Choroid plexus epithelial cell (primary cell): ENCODE measurements around the gene DKC1.
A peak's percentile ranks its signal among the peaks of the same experiment; 100 is the strongest.

Experiments
- DNase-seq: peaks from one replicate; pipeline ENCODE4 v3.0.0-alpha.2; 2010; ENCODE audit warnings: low read depth
- H3K4me3 ChIP-seq: 2 replicates; pipeline ENCODE4 v1.5.1; 2011; ENCODE audit warnings: low read depth, mild to moderate bottlenecking, control low read depth, low read length, moderate library complexity
- CTCF ChIP-seq: conservative IDR thresholded peaks from 2 replicates; pipeline ENCODE4 v1.5.1; 2011; ENCODE audit warnings: low read depth, mild to moderate bottlenecking, control low read depth, inconsistent platforms, low read length, moderate library complexity

DKC1 gene

GRCh38 chrX:154749856-154750255, 12.8 kb upstream of the DKC1 start:
- peak overlapping the region; percentile 64 for H3K4me3 ChIP-seq
- peak; percentile 5 for TF ChIP-seq CTCF
- peak; percentile 30 for DNase-seq

DNA sequence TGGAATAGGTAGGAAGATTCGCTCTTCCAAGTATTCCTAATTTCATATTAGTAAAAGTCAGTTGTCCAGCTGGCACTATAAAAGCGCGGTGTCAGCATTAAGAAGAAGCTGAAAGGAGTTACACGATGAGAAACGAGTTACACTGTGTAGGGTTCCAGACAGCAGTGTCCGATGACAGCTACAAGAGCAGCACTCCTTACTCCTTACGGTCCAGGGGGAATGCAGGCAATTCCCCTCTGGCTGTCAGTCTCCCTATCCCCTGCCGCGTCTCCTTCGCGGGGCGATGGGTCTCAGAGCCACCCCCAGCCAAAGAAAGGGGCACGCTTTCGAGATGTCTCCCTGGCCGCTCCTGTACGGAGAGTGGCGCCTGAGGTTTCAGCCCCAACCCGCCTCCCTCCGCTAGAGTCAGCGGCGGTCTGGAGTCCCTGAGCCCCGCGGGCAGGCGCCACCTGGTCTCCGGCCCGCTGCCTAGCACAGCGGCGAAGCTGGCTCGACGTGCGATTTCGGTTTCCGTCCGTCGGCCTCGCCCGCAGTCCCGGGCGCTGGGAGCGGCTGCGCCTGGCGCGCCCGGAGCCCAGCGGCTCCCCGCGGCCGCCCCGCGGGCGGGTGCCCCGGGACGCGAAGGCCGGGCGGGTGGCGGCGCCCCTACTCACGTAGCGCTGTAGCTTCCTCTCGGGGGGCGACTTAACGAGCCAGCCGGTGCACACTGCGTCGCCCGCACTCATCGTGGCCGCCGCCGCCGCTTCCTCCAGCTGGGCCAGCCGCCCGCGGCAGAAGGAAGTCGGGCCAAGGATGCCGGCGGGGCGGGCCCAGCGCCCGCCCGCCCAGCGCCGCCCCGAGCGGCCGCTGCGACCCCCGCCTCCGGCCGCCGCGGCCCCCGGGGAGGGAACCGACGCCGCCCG, 12.1 kb upstream of the DKC1 start, which contains the start of gene GAB3:
TSS of gene GAB3 (minus strand) at position 777 of the 902 bp plus-strand sequence. CDS start at position 725, 52 bp downstream.
- no peak for TF ChIP-seq CTCF
- peak; percentile 40 for DNase-seq
- H3K4me3 ChIP-seq: peak within 1 kb of the TSS; percentile 64

GRCh38 chrX:154751203-154751668, 11.4 kb upstream of the DKC1 start:
- no peak for DNase-seq
- H3K4me3 ChIP-seq: peak overlapping the region; percentile 64
- no peak for TF ChIP-seq CTCF

- H3K4me3 ChIP-seq: no peak overlapping the region
- no peak for DNase-seq
- no peak for TF ChIP-seq CTCF
These were observed 10.9 kb upstream of the DKC1 start for GRCh38 chrX:154751669-154752271.

DNA sequence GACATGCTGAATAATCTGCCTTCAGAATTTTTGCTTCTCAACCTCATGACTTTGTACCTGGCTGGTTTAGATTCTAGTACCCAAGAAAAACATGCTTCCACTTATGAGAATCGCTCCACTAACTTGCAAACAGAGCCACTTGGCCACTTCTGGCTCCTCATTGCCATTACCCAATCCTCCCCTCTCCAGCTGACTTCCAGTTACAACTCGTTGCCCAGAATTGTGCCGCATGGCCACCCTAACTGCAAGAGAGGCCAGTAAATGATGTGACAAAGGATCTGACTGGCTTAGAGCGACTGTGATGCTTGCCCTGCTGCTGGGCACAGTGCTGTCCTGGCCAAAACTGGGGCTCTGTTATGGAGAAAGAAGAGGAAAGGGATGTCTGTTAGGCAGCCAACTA, 4.0 kb upstream of the DKC1 start:
- no peak for TF ChIP-seq CTCF
- no peak overlapping the region for H3K4me3 ChIP-seq
- no peak for DNase-seq

DNA sequence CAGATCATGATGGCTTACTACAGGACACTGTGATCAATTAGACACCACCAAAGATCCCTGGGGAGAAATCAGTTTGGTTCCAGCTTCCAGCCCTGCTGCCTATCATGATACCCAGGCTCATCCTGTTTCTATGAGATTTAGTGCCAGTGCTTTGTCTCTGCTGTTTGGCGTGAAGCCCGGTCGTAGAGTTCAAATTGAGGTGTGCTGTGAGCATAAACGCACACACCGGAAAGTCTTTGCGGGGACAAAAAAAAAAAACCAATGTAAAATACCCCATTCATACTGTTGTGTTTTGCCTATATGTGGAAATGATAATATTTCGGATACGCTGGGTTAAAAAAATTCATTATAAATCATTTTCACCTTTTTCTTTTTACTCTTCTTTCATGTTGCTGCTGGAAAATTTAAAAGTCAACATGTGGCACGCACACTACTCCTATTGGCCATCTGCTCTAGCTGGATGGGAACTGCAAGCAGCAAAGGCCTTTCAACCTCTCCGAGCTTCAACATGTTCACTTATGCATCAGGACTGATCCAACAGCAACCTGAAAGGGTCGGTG, 607 bp upstream of the DKC1 start:
- TF ChIP-seq CTCF: no peak
- DNase-seq: no peak
- H3K4me3 ChIP-seq: peak overlapping the region; percentile 56
